MCF 10A (cell line): ENCODE results near the gene THOC6. TPM values are rescaled to one million over a fixed set of nuclear protein-coding genes. Genes with fewer than 3 reads are reported as not detected.

Experiments
- BruUV-seq: library from RNA; stranded (reverse); fragments of 400-500 nt; replicated peaks from 2 replicates; lab custom pipeline; 2021; lab: Mats Ljungman, UMichigan
- CTCF ChIA-PET: fragments of 300-600 bp; sonication (Branson Sonifier 250); formaldehyde crosslinking; extraction: SDS; loops from one replicate; lab custom pipeline; 2021; ENCODE audit warnings: antibody characterized with exemption, inconsistent platforms; lab: Yijun Ruan, JAX
- POLR2A ChIA-PET: fragments of 300-600, 350-650 bp; sonication (Branson Sonifier 250); formaldehyde crosslinking; extraction: SDS; loops from one replicate; lab custom pipeline; 2020; ENCODE audit warnings: antibody characterized with exemption, inconsistent platforms; lab: Yijun Ruan, JAX
- DNase-seq: peaks from one replicate; pipeline ENCODE4 v3.0.0-alpha.2; 2018; ENCODE audit not compliant: unreplicated experiment
- H3K27ac Mint-ChIP-seq: one replicate; pipeline ENCODE4 v1.8.0; 2022; ENCODE audit warnings: mild to moderate bottlenecking, low read depth, mixed read lengths; ENCODE audit not compliant: unreplicated experiment
- H3K27me3 Mint-ChIP-seq: one replicate; pipeline ENCODE4 v1.8.0; 2022; ENCODE audit warnings: mixed read lengths; ENCODE audit not compliant: insufficient read depth, unreplicated experiment
- H3K36me3 Mint-ChIP-seq: one replicate; pipeline ENCODE4 v1.8.0; 2022; ENCODE audit warnings: mild to moderate bottlenecking, moderate library complexity, mixed read lengths; ENCODE audit not compliant: insufficient read depth, unreplicated experiment
- H3K4me1 Mint-ChIP-seq: one replicate; pipeline ENCODE4 v1.8.0; 2022; ENCODE audit warnings: mixed read lengths; ENCODE audit not compliant: insufficient read depth, unreplicated experiment
- H3K4me3 Mint-ChIP-seq: one replicate; pipeline ENCODE4 v1.8.0; 2022; ENCODE audit warnings: mild to moderate bottlenecking, moderate library complexity, mixed read lengths; ENCODE audit not compliant: unreplicated experiment
- H3K9me3 Mint-ChIP-seq: one replicate; pipeline ENCODE4 v1.8.0; 2022; ENCODE audit warnings: mixed read lengths; ENCODE audit not compliant: unreplicated experiment
- CTCF ChIP-seq: fragments of 200-600 bp; IDR thresholded peaks from one replicate; pipeline ENCODE4 v1.8.0; 2022; ENCODE audit warnings: antibody characterized with exemption, mild to moderate bottlenecking; ENCODE audit not compliant: unreplicated experiment
- intact Hi-C: fragments of 100-400 bp; cut with micrococcal nuclease; formaldehyde crosslinking; loops from 2 replicates; pipeline ENCODE4 v1.14.1; 2022
- total RNA-seq: library from RNA; stranded (reverse); gene quantifications from 2 replicates; pipeline ENCODE4 v1.2.3, GENCODE V29; 2022

THOC6 gene
- total RNA-seq, 1 experiment from 2014 or later = 53.1 TPM

- no peak overlapping the region for H3K27ac Mint-ChIP-seq
- no peak for TF ChIP-seq CTCF
- ChIA-PET CTCF (interaction anchor here (0.5 to 8.3 kb wide), 20 partner anchors 9 to 650 kb away, joined by 3 to 121 read pairs (median 5); partner anchors contain the start of genes BICDL2, CLDN9, PKMYT1 and ZNF213), POLR2A (interaction anchor here (0.9 to 1.5 kb wide), 3 partner anchors 7 to 107 kb away, joined by 8 to 11 read pairs (median 8); partner anchors contain the start of genes TNFRSF12A and ZNF213)
- DNase-seq = no peak
- peaks cover 4% of the 10 kb centered on the region for H3K27me3 Mint-ChIP-seq
- peaks cover 13% of the 10 kb centered on the region for H3K4me1 Mint-ChIP-seq
- no TSS peak for BruUV-seq
- H3K36me3 Mint-ChIP-seq = peaks cover 47% of the 10 kb centered on the region
- H3K4me3 Mint-ChIP-seq = no peak overlapping the region
- no peaks in the 10 kb centered on the region for H3K9me3 Mint-ChIP-seq
- intact Hi-C loops = no loop called here
Observed at GRCh38 chr16:3027489-3027795, 3.6 kb downstream of the THOC6 start.

- Mint-ChIP-seq H3K9me3 (no peaks in the 10 kb centered on the region), H3K27me3 (peaks cover 11% of the 10 kb centered on the region), H3K4me3 (no peak overlapping the region), H3K27ac (no peak overlapping the region), H3K4me1 (peaks cover 6% of the 10 kb centered on the region), H3K36me3 (peaks cover 40% of the 10 kb centered on the region)
- peak; percentile 87 for DNase-seq
- TF ChIP-seq CTCF = peak; percentile 75
- ChIA-PET POLR2A (interaction anchor here (0.6 to 1.5 kb wide), 6 partner anchors 8 to 129 kb away, joined by 3 to 11 read pairs (median 6); partner anchors contain the start of genes MMP25, TNFRSF12A, ZNF205 and ZNF213), CTCF (interaction anchor here (0.5 to 8.3 kb wide), 23 partner anchors 8 to 649 kb away, joined by 3 to 121 read pairs (median 5); partner anchors contain the start of genes BICDL2, CLDN9, PKMYT1 and ZNF213)
- no TSS peak for BruUV-seq
- intact Hi-C loops = loop anchor here (1.0 kb wide), 1 partner anchor 25 kb away; no protein-coding TSS in a partner anchor
Observed at GRCh38 chr16:3027983-3028715, 4.3 kb downstream of the THOC6 start.

- peaks cover 6% of the 10 kb centered on the region for H3K4me1 Mint-ChIP-seq
- intact Hi-C loops = loop anchor here (1.0 kb wide), 1 partner anchor 26 kb away; no protein-coding TSS in a partner anchor
- H3K27ac Mint-ChIP-seq = no peak overlapping the region
- peaks cover 34% of the 10 kb centered on the region for H3K36me3 Mint-ChIP-seq
- peaks cover 18% of the 10 kb centered on the region for H3K27me3 Mint-ChIP-seq
- ChIA-PET POLR2A (interaction anchor here (0.6 to 1.1 kb wide), 5 partner anchors 17 to 476 kb away, joined by 3 to 8 read pairs (median 3); partner anchors contain the start of genes MMP25 and ZNF205), CTCF (interaction anchor here (0.5 to 8.3 kb wide), 16 partner anchors 11 to 249 kb away, joined by 3 to 121 read pairs (median 6); no protein-coding TSS in a partner anchor)
- BruUV-seq = no TSS peak
- H3K9me3 Mint-ChIP-seq = no peaks in the 10 kb centered on the region
- no peak for DNase-seq
- no peak for TF ChIP-seq CTCF
- H3K4me3 Mint-ChIP-seq = no peak overlapping the region
Observed at GRCh38 chr16:3028716-3029319, 5.0 kb downstream of the THOC6 start.
